ENCODE data around the gene MARCO.

DNA sequence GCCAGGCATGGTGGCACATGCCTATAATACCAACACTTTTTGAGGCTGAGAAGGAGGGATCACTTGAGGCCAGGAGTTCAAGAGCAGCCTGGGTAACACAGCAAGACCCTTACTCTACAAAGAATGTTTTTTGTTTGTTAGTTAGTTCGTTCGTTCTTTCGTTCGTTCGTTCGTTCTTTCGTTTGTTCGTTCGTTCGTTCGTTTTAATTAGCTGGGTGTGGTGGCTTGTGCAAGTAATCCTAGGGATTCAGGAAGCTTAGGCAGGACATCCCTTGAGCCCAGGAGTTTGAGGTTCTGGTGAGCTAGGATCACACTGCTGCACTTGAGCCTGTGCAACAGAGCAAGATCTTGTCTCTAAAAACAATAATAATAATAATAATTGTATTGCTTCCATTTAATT, 98.7 kb downstream of the MARCO start:
- no peak for TF ChIP-seq POLR2A (IDR thresholded peaks at IDR 0.05; ENCODE audit: control extremely low read depth in 1 of 2, low read depth in 2 of 2, low read length in 2 of 2)
- TF ChIP-seq, protein P1, sequence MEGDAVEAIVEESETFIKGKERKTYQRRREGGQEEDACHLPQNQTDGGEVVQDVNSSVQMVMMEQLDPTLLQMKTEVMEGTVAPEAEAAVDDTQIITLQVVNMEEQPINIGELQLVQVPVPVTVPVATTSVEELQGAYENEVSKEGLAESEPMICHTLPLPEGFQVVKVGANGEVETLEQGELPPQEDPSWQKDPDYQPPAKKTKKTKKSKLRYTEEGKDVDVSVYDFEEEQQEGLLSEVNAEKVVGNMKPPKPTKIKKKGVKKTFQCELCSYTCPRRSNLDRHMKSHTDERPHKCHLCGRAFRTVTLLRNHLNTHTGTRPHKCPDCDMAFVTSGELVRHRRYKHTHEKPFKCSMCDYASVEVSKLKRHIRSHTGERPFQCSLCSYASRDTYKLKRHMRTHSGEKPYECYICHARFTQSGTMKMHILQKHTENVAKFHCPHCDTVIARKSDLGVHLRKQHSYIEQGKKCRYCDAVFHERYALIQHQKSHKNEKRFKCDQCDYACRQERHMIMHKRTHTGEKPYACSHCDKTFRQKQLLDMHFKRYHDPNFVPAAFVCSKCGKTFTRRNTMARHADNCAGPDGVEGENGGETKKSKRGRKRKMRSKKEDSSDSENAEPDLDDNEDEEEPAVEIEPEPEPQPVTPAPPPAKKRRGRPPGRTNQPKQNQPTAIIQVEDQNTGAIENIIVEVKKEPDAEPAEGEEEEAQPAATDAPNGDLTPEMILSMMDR (IDR thresholded peaks at IDR 0.05; ENCODE audit: control extremely low read depth in 1 of 3, insufficient read depth in 1 of 3, low read depth in 1 of 3, low read length in 3 of 3), result no peak
- TF ChIP-seq CHD1 (IDR thresholded peaks at IDR 0.05; ENCODE audit: low read depth, low read length), result no peak
- no peak for TF ChIP-seq EZH2 (IDR thresholded peaks at IDR 0.05; ENCODE audit: low read depth, low read length, severe bottlenecking)
- no peak for TF ChIP-seq SRF (IDR thresholded peaks at IDR 0.05; ENCODE audit: low read depth, low read length)
- TF ChIP-seq SP1 (IDR thresholded peaks at IDR 0.05; ENCODE audit: low read depth, low read length), result no peak

Data from H1 (cell line).